IMR-90 (cell line): Measurements from ENCODE around the gene CLEC4A. TPM values are rescaled to one million over a fixed set of nuclear protein-coding genes. Genes with fewer than 3 reads are reported as not detected.

Source experiments
- ATAC-seq: fragments of 200-7000 bp; cut with Tn5 transposase; 2 replicates; pipeline ENCODE4 v1.9.1; 2020; ENCODE audit warnings: low read depth, mild to moderate bottlenecking, moderate library complexity
- BruUV-seq: library from RNA; stranded (reverse); fragments of 400-500 nt; replicated peaks from 2 replicates; lab custom pipeline; 2021; lab: Mats Ljungman, UMichigan
- CTCF ChIA-PET: fragments of 300-600 bp; formaldehyde crosslinking; extraction: SDS; loops from one replicate; lab custom pipeline; 2021; ENCODE audit warnings: antibody characterized with exemption; lab: Yijun Ruan, JAX
- POLR2A ChIA-PET: fragments of 300-600 bp; sonication (Branson Sonifier 250); formaldehyde crosslinking; loops from one replicate; lab custom pipeline; 2022; ENCODE audit warnings: antibody characterized with exemption; ENCODE audit not compliant: unreplicated experiment; lab: Charles Lee
- DNase-seq: peaks from one replicate; pipeline ENCODE4 v3.0.0; 2013
- H2AFZ ChIP-seq: replicated peaks from 2 replicates; pipeline ENCODE3; 2013; ENCODE audit warnings: low read length, mild to moderate bottlenecking; ENCODE audit not compliant: poor library complexity
- H2AK5ac ChIP-seq: 2 replicates; pipeline ENCODE4 v1.6.1; 2013; ENCODE audit warnings: low read depth, low read length, inconsistent platforms
- H2AK9ac ChIP-seq: replicated peaks from 2 replicates; pipeline ENCODE3; 2013; ENCODE audit warnings: mild to moderate bottlenecking, low read depth, low read length, moderate library complexity; ENCODE audit not compliant: poor library complexity
- H2BK120ac ChIP-seq: 2 replicates; pipeline ENCODE4 v1.6.1; 2013; ENCODE audit warnings: low read depth, low read length, inconsistent platforms
- H2BK15ac ChIP-seq: 3 replicates; pipeline ENCODE4 v1.6.1; 2013; ENCODE audit warnings: low read depth, low read length, inconsistent platforms
- H2BK20ac ChIP-seq: 2 replicates; pipeline ENCODE4 v1.6.1; 2013; ENCODE audit warnings: low read depth, mild to moderate bottlenecking, inconsistent platforms, low read length, moderate library complexity
- H2BK5ac ChIP-seq: 2 replicates; pipeline ENCODE4 v1.6.1; 2013; ENCODE audit warnings: mild to moderate bottlenecking, low read depth, low read length, inconsistent platforms; ENCODE audit not compliant: poor library complexity, severe bottlenecking
- H3K14ac ChIP-seq: replicated peaks from 2 replicates; pipeline ENCODE4 v1.6.1; 2013; ENCODE audit warnings: low read depth, low read length, inconsistent platforms
- H3K18ac ChIP-seq: 2 replicates; pipeline ENCODE4 v1.6.1; 2013; ENCODE audit warnings: low read depth, low read length, control low read depth
- H3K23ac ChIP-seq: 2 replicates; pipeline ENCODE4 v1.6.1; 2013; ENCODE audit warnings: low read depth, low read length, inconsistent platforms
- H3K27ac ChIP-seq: 2 replicates; pipeline ENCODE4 v1.5.1; 2013; ENCODE audit warnings: mild to moderate bottlenecking, control low read depth, low read length; ENCODE audit not compliant: insufficient read depth
- H3K27me3 ChIP-seq: 2 replicates; pipeline ENCODE4 v1.6.1; 2013; ENCODE audit warnings: low read length; ENCODE audit not compliant: control insufficient read depth, insufficient read depth
- H3K36me3 ChIP-seq: 2 replicates; pipeline ENCODE4 v1.6.1; 2013; ENCODE audit warnings: low read length, mixed read lengths; ENCODE audit not compliant: control insufficient read depth, insufficient read depth
- H3K4ac ChIP-seq: 2 replicates; pipeline ENCODE4 v1.6.1; 2013; ENCODE audit warnings: low read depth, low read length, inconsistent platforms
- H3K4me1 ChIP-seq: 2 replicates; pipeline ENCODE4 v1.6.1; 2013; ENCODE audit warnings: low read length, mixed read lengths; ENCODE audit not compliant: control insufficient read depth, insufficient read depth
- H3K4me2 ChIP-seq: 2 replicates; pipeline ENCODE4 v1.6.1; 2013; ENCODE audit warnings: low read depth, mild to moderate bottlenecking, control low read depth, low read length, moderate library complexity
- H3K4me3 ChIP-seq: 2 replicates; pipeline ENCODE4 v1.5.1; 2013; ENCODE audit warnings: low read depth, mild to moderate bottlenecking, control low read depth, low read length, moderate library complexity; ENCODE audit not compliant: insufficient read depth
- H3K56ac ChIP-seq: 2 replicates; pipeline ENCODE4 v1.6.1; 2013; ENCODE audit warnings: low read length, inconsistent platforms; ENCODE audit not compliant: insufficient read depth; ENCODE audit errors: extremely low read depth
- H3K79me1 ChIP-seq, 2 experiments: 2 replicates each; pipeline ENCODE4 v1.6.1; 2013; ENCODE audit warnings: low read length in 2 of 2, inconsistent platforms in 1 of 2, low read depth in 1 of 2
- H3K9ac ChIP-seq: 2 replicates; pipeline ENCODE4 v1.6.1; 2013; ENCODE audit warnings: low read depth, low read length, control low read depth
- H3K9me1 ChIP-seq: 2 replicates; pipeline ENCODE4 v1.6.1; 2013; ENCODE audit warnings: low read length, inconsistent platforms; ENCODE audit not compliant: insufficient read depth
- H3K9me3 ChIP-seq: 2 replicates; pipeline ENCODE4 v1.6.1; 2013; ENCODE audit warnings: low read length; ENCODE audit not compliant: control insufficient read depth, insufficient read depth
- H4K20me1 ChIP-seq: 2 replicates; pipeline ENCODE4 v1.6.1; 2013; ENCODE audit warnings: low read length, inconsistent platforms; ENCODE audit not compliant: insufficient read depth
- H4K5ac ChIP-seq: 2 replicates; pipeline ENCODE4 v1.6.1; 2013; ENCODE audit warnings: mild to moderate bottlenecking, low read depth, low read length, control low read depth
- H4K8ac ChIP-seq, 2 experiments: 2 replicates each; pipeline ENCODE4 v1.6.1; 2013; ENCODE audit warnings: low read depth in 2 of 2, low read length in 2 of 2, control low read depth in 1 of 2, inconsistent platforms in 1 of 2
- H4K91ac ChIP-seq: 2 replicates; pipeline ENCODE4 v1.6.1; 2013; ENCODE audit warnings: low read depth, low read length, inconsistent platforms; ENCODE audit not compliant: insufficient read depth
- FOS ChIP-seq: fragments of 150-350 bp; IDR thresholded peaks from 2 replicates; pipeline ENCODE4 v1.6.1; 2016; ENCODE audit warnings: low read depth, low read length
- RAD21 ChIP-seq: IDR thresholded peaks from 2 replicates; pipeline ENCODE4 v1.6.1; 2012; ENCODE audit warnings: low read length, improper control_type of control experiment
- WGBS, 2 experiments: methylation state at CpG; one replicate each; pipeline versions ENCODE4 v1.1.5 to v1.1.7; 2013; ENCODE audit warnings: missing lambda C conversion rate in 2 of 2; ENCODE audit not compliant: insufficient read length in 1 of 2; ENCODE audit errors: extremely low coverage in 2 of 2; 5-methylcytosine and 5-hydroxymethylcytosine counted together
- dilution Hi-C: fragments of 300-500 bp; cut with HindIII; formaldehyde crosslinking; loops from one replicate; pipeline ENCODE4 v1.14.3; 2018; ENCODE audit warnings: low sequenced_read_pairs; ENCODE audit not compliant: unreplicated experiment
- in situ Hi-C: fragments of 300-500 bp; cut with MboI; formaldehyde crosslinking; loops from 3 replicates; pipeline ENCODE4 v1.14.3; 2019; ENCODE audit warnings: low sequenced_read_pairs, inconsistent platforms, mixed read lengths
- intact Hi-C: fragments of 100-400 bp; cut with micrococcal nuclease; formaldehyde crosslinking; loops from 2 replicates; pipeline ENCODE4 v1.10.0; 2022
- polyA plus RNA-seq, 3 experiments: library from polyadenylated mRNA; depleted of rRNA; stranded (reverse); fragments of >200 nt; gene quantifications; 2 replicates each; pipeline ENCODE4 v1.2.3, GENCODE V29; 2012; ENCODE audit warnings: low replicate concordance in 1 of 3
- total RNA-seq: library from RNA; depleted of rRNA; stranded (reverse); fragments of >200 nt; gene quantifications from 2 replicates; pipeline ENCODE4 v1.2.3, GENCODE V29; 2012

CLEC4A gene
- total and polyA plus RNA-seq, 2 of the 4 experiments (the other 2 are of a cell fraction) = 0.29 TPM; not detected in 1

GRCh38 chr12:8093291-8093690, 30.1 kb upstream of the CLEC4A start:
- H2BK5ac ChIP-seq = no peak overlapping the region
- H2AK5ac ChIP-seq = no peak overlapping the region
- dilution Hi-C loops = no loop called here
- no peak overlapping the region for H2BK15ac ChIP-seq
- ChIA-PET CTCF (interaction anchor here (0.8 kb wide), 1 partner anchor 15 kb away, joined by 3 read pairs; no protein-coding TSS in a partner anchor), POLR2A (no interaction called here)
- H2BK120ac ChIP-seq = no peak overlapping the region
- in situ Hi-C loops = no loop called here
- no peaks in the 10 kb centered on the region for H4K20me1 ChIP-seq
- H4K91ac ChIP-seq = no peak overlapping the region
- ATAC-seq = no peak
- BruUV-seq = no TSS peak
- no peak overlapping the region for H4K5ac ChIP-seq
- H3K27ac ChIP-seq = no peak overlapping the region
- DNase-seq = no peak
- no peak overlapping the region for H3K18ac ChIP-seq
- H2BK20ac ChIP-seq = no peak overlapping the region
- no peak overlapping the region for H3K23ac ChIP-seq
- no peak overlapping the region for H3K56ac ChIP-seq
- no peaks in the 10 kb centered on the region for H3K27me3 ChIP-seq
- H3K4me2 ChIP-seq = no peak overlapping the region
- intact Hi-C loops = no loop called here
- no peak overlapping the region for H3K9ac ChIP-seq
- no CpG with 5 or more reads among the region's 3 CpGs for WGBS, 2 experiments
- no peak overlapping the region for H3K4me3 ChIP-seq
- no peak overlapping the region for H2AFZ ChIP-seq
- H3K4ac ChIP-seq = no peak overlapping the region
- TF ChIP-seq FOS = no peak
- TF ChIP-seq RAD21 = no peak
- 0 out of 2 replicates have a peak, but pooled peaks cover 3% of the 10 kb centered on the region for H3K9me1 ChIP-seq
- H3K4me1 ChIP-seq = no peaks in the 10 kb centered on the region
- H3K14ac ChIP-seq = no peak overlapping the region
- H2AK9ac ChIP-seq = no peak overlapping the region
- peaks cover 8 to 11% of the 10 kb centered on the region in 2 experiments for H3K79me1 ChIP-seq
- peaks cover 44% of the 10 kb centered on the region for H3K36me3 ChIP-seq
- H4K8ac ChIP-seq = no peak overlapping the region
- no peaks in the 10 kb centered on the region for H3K9me3 ChIP-seq
